Measurements from ENCODE around the gene MYO7B. TPM values are rescaled to one million over a fixed set of nuclear protein-coding genes. Genes with fewer than 3 reads are reported as not detected.

The MYO7B gene
- polyA plus RNA-seq, 2 of the 4 experiments (the other 2 are of a cell fraction), result 0.04 to 0.09 TPM

GRCh38 chr2:127652786-127653357 is 117.4 kb downstream of the MYO7B start:
- ChIA-PET CTCF (interaction anchor here (0.6 to 5.3 kb wide), 8 partner anchors 9 to 304 kb away, joined by 3 to 31 read pairs (median 6); partner anchors contain the start of gene LIMS2), POLR2A (no interaction called here)
- TF ChIP-seq CHD4 (IDR thresholded peaks at IDR 0.05; ENCODE audit: borderline replicate concordance) (no peak), EHF (CRISPR knock-in tag; IDR thresholded peaks at IDR 0.05) (no peak), BHLHE40 (IDR thresholded peaks at IDR 0.05; ENCODE audit: low read depth, low read length) (no peak), CBX8 (IDR thresholded peaks at IDR 0.05) (no peak), KDM5A (IDR thresholded peaks at IDR 0.05) (no peak), RNF2 (IDR thresholded peaks at IDR 0.05; ENCODE audit: borderline replicate concordance, low read depth) (no peak), NR3C1 (IDR thresholded peaks at IDR 0.05) (no peak), SREBF2 (IDR thresholded peaks at IDR 0.05) (no peak), MAFK (IDR thresholded peaks at IDR 0.05; ENCODE audit: partially characterized antibody) (no peak), RFX5 (IDR thresholded peaks at IDR 0.05) (no peak), TFCP2L1 (CRISPR knock-in tag; IDR thresholded peaks at IDR 0.05) (no peak), FOSL2 (IDR thresholded peaks at IDR 0.05) (no peak), FOSL2 (CRISPR knock-in tag; IDR thresholded peaks at IDR 0.05) (no peak), POLR2A (IDR thresholded peaks at IDR 0.05; ENCODE audit: low read length) (no peak), ZFP36 (IDR thresholded peaks at IDR 0.05; ENCODE audit: borderline replicate concordance, partially characterized antibody) (no peak)
- TF ChIP-seq, protein P1, sequence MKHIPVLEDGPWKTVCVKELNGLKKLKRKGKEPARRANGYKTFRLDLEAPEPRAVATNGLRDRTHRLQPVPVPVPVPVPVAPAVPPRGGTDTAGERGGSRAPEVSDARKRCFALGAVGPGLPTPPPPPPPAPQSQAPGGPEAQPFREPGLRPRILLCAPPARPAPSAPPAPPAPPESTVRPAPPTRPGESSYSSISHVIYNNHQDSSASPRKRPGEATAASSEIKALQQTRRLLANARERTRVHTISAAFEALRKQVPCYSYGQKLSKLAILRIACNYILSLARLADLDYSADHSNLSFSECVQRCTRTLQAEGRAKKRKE (CRISPR knock-in tag; IDR thresholded peaks at IDR 0.05; ENCODE audit: low read depth), result no peak
- ATAC-seq (no peak), DNase-seq (ENCODE audit: low read depth in 1 of 2, low spot score in 1 of 2) (no peak), FAIRE-seq (no peak)
- Histone ChIP-seq H3K4me1 (peaks cover 5% of the 10 kb centered on the region; the same call in 1 of the 3 replicates), H3K27ac (no peak overlapping the region), H3K4me2 (no peak overlapping the region), H3K4me3 (no peak overlapping the region), H3K9me3 (no peaks in the 10 kb centered on the region)
- WGBS (ENCODE audit: missing lambda C conversion rate), result 82% methylated on average over 20 of the region's 25 CpGs

DNA sequence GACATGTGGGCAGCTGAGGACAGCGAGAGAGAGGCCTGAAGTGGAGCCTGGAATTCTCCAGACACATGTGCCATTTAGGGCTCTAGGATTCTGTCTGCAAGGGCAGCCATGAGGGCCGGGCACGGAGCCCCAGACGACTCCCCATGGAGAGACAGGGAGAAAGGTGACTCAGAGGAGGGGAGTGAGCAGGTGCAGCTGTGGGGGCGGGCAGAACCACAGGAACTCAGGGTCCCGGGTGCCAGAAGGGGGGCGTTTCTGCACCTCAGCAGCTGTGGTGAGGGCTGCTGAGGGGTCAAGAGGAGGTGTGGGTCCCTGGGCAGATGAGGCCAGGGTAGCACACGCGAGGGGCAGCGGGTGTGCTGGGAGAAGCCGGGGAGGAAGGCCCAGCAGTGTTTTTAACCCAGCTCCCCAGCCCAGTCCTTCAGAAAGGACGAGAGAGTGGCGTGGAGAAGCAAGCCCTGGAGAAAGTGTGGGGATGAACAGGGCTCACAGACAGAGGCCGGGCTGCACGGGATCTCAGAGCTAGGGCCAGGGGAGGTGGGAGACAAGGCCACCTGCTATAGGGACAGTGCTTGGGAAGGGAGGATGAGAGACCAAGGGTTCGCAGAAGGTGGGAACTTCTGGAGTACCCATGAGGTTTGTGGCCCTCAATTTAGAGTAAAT is 118.1 kb downstream of the MYO7B start:
- H3K4me3 ChIP-seq, result no peak overlapping the region
- no peak for ATAC-seq
- peaks cover 5% of the 10 kb centered on the region; the same call in 1 of the 3 replicates for H3K4me1 ChIP-seq
- H3K4me2 ChIP-seq, result no peak overlapping the region
- no peak for TF ChIP-seq CEBPB (IDR thresholded peaks at IDR 0.05)
- TF ChIP-seq CBX2 (IDR thresholded peaks at IDR 0.05; ENCODE audit: borderline replicate concordance, low read depth), result no peak
- no peak for TF ChIP-seq EHF (CRISPR knock-in tag; IDR thresholded peaks at IDR 0.05)
- no peak for TF ChIP-seq HOXB5 (CRISPR knock-in tag; IDR thresholded peaks at IDR 0.05)
- TF ChIP-seq RARB (CRISPR knock-in tag; IDR thresholded peaks at IDR 0.05), result no peak
- no peak for TF ChIP-seq ZSCAN20 (CRISPR knock-in tag; IDR thresholded peaks at IDR 0.05)
- no peak for TF ChIP-seq HDAC2 (IDR thresholded peaks at IDR 0.05)
- 70% methylated on average over 10 of the region's 16 CpGs for WGBS (ENCODE audit: missing lambda C conversion rate)
- ChIA-PET POLR2A (no interaction called here), CTCF (interaction anchor here (0.6 to 5.3 kb wide), 7 partner anchors 9 to 456 kb away, joined by 3 to 31 read pairs (median 5); no protein-coding TSS in a partner anchor)
- FAIRE-seq, result no peak
- no peak overlapping the region for H3K27ac ChIP-seq
- H3K9me3 ChIP-seq, result no peaks in the 10 kb centered on the region
- no peak for DNase-seq (ENCODE audit: low read depth in 1 of 2, low spot score in 1 of 2)

DNA sequence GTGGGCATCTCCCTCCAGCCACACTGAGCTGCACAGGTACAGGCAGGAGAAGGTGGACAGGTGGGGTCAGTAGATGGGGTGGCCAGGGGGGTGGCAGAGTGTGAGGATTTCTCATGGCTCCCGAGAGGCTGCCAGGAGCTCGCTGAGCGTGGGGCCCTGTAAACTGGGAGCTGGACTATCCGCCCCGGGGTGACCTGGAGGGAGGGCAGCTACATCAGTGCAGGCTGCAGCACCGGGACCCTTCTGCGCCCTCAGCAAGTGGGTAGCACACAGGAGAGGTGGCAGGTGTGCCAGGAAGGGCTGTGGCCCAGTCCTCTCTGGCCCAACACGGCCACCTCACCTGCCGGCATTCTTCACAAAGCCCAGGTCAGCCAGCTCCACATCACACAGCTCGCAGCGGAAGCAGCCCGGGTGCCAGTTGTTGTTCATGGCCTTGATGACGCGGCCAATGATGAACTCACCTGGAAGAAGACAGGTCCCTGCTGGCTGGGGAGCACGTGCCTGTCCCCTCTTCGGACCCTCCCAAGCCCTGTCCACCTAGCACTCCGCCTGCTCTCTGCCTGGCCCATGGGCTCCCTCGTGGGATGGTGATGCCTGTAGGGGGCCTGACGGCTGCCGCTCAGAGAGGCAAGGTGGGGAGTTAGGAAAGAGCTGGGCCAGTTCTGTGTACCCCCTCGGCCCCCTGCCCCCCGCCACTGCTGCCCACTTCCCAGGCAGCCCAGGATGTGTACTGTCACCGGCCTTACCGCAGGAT is 118.8 kb downstream of the MYO7B start:
- H3K4me3 ChIP-seq, result no peak overlapping the region
- H3K9me3 ChIP-seq, result no peaks in the 10 kb centered on the region
- POLR2A ChIA-PET, result no interaction called here
- 82% methylated on average over 18 of the region's 24 CpGs for WGBS (ENCODE audit: missing lambda C conversion rate)
- CTCF ChIA-PET, result interaction anchor here (1.3 to 5.3 kb wide), 4 partner anchors 13 to 457 kb away, joined by 3 to 31 read pairs (median 8); no protein-coding TSS in a partner anchor
- DNase-seq (ENCODE audit: low read depth in 1 of 2, low spot score in 1 of 2), result no peak
- no peak for TF ChIP-seq ZNF302 (CRISPR knock-in tag; IDR thresholded peaks at IDR 0.05)
- TF ChIP-seq EHMT2 (IDR thresholded peaks at IDR 0.05; ENCODE audit: low read depth), result no peak
- TF ChIP-seq TFCP2L1 (CRISPR knock-in tag; IDR thresholded peaks at IDR 0.05), result no peak
- TF ChIP-seq NFE2L2 (conservative IDR thresholded peaks at IDR 0.05; ENCODE audit: low read length), result no peak
- TF ChIP-seq ZSCAN20 (CRISPR knock-in tag; IDR thresholded peaks at IDR 0.05), result no peak
- TF ChIP-seq ZC3H11A (IDR thresholded peaks at IDR 0.05), result no peak
- TF ChIP-seq, protein P1 (CRISPR knock-in tag; IDR thresholded peaks at IDR 0.05; ENCODE audit: low read depth), result no peak
- no peak for TF ChIP-seq CBX2 (IDR thresholded peaks at IDR 0.05; ENCODE audit: borderline replicate concordance, low read depth)
- no peak for TF ChIP-seq NR3C1 (IDR thresholded peaks at IDR 0.05)
- TF ChIP-seq MAZ (IDR thresholded peaks at IDR 0.05; ENCODE audit: borderline replicate concordance, low read depth, low read length), result no peak
- no peak for TF ChIP-seq HOXB13 (CRISPR knock-in tag; IDR thresholded peaks at IDR 0.05; ENCODE audit: low read depth)
- no peak for TF ChIP-seq HOXA7 (CRISPR knock-in tag; IDR thresholded peaks at IDR 0.05)
- no peak for TF ChIP-seq E2F6 (IDR thresholded peaks at IDR 0.05; ENCODE audit: borderline replicate concordance, low read depth)
- no peak for TF ChIP-seq CHD4 (IDR thresholded peaks at IDR 0.05; ENCODE audit: borderline replicate concordance)
- no peak for TF ChIP-seq HOXB5 (CRISPR knock-in tag; IDR thresholded peaks at IDR 0.05)
- TF ChIP-seq POLR2AphosphoS2 (conservative IDR thresholded peaks at IDR 0.05; ENCODE audit: low read length), result no peak
- no peak for TF ChIP-seq FOSL2 (IDR thresholded peaks at IDR 0.05)
- TF ChIP-seq FOSL2 (CRISPR knock-in tag; IDR thresholded peaks at IDR 0.05), result no peak
- no peak for TF ChIP-seq JUN (IDR thresholded peaks at IDR 0.05)
- TF ChIP-seq JUNB (IDR thresholded peaks at IDR 0.05), result no peak
- no peak overlapping the region for H3K4me2 ChIP-seq
- H3K4me1 ChIP-seq, result peaks cover 4% of the 10 kb centered on the region; the same call in 1 of the 3 replicates
- no peak for FAIRE-seq
- no peak for ATAC-seq
- no peak overlapping the region for H3K27ac ChIP-seq

All from A549 (cell line).